Osteoblast (primary cell): Measurements from ENCODE around the gene ZBTB17. TPM values are rescaled to one million over a fixed set of nuclear protein-coding genes. Genes with fewer than 3 reads are reported as not detected.

Experiments
- DNase-seq: peaks from one replicate; pipeline ENCODE4 v3.0.0; 2011; ENCODE audit warnings: low spot score, mixed read lengths; ENCODE audit not compliant: insufficient read length; ENCODE audit errors: missing footprints
- H2AFZ ChIP-seq: 2 replicates; pipeline ENCODE4 v1.6.0; 2011; ENCODE audit warnings: mild to moderate bottlenecking, low read length
- H3K27ac ChIP-seq: 2 replicates; pipeline ENCODE4 v1.5.1; 2011; ENCODE audit warnings: mild to moderate bottlenecking, low read depth, low read length, moderate library complexity
- H3K27me3 ChIP-seq: 2 replicates; pipeline ENCODE4 v1.6.0; 2012; ENCODE audit warnings: mild to moderate bottlenecking, control low read depth, inconsistent platforms, low read length, moderate library complexity; ENCODE audit not compliant: insufficient read depth
- H3K36me3 ChIP-seq: 2 replicates; pipeline ENCODE4 v1.5.1; 2011; ENCODE audit warnings: mild to moderate bottlenecking, low read length, control low read depth, moderate library complexity; ENCODE audit not compliant: insufficient read depth
- H3K4me1 ChIP-seq: 2 replicates; pipeline ENCODE4 v1.5.1; 2011; ENCODE audit warnings: mild to moderate bottlenecking, low read length, control low read depth, moderate library complexity; ENCODE audit not compliant: insufficient read depth
- H3K4me2 ChIP-seq: 2 replicates; pipeline ENCODE4 v1.6.0; 2011; ENCODE audit warnings: mild to moderate bottlenecking, low read length; ENCODE audit not compliant: insufficient read depth
- H3K4me3 ChIP-seq: fragments of 200-600 bp; sonication (generic); 3 replicates; pipeline ENCODE4 v1.5.1; 2012; ENCODE audit warnings: mild to moderate bottlenecking, low read length, inconsistent platforms; ENCODE audit not compliant: insufficient read depth
- H3K79me2 ChIP-seq: 2 replicates; pipeline ENCODE4 v1.6.0; 2012; ENCODE audit warnings: mild to moderate bottlenecking, low read length, control low read depth, inconsistent platforms; ENCODE audit not compliant: insufficient read depth
- H3K9me3 ChIP-seq: 2 replicates; pipeline ENCODE4 v1.5.1; 2011; ENCODE audit warnings: low read depth, low read length, control low read depth
- H4K20me1 ChIP-seq: 2 replicates; pipeline ENCODE4 v1.6.0; 2012; ENCODE audit warnings: mild to moderate bottlenecking, low read length, control low read depth; ENCODE audit not compliant: insufficient read depth
- total RNA-seq: library from RNA; depleted of rRNA; stranded (reverse); fragments of >200 nt; gene quantifications from 2 replicates; pipeline ENCODE4 v1.2.3, GENCODE V29; 2012
- TF ChIP-seq, protein P1 (sequence below): IDR thresholded peaks from 2 replicates; pipeline ENCODE4 v1.5.1; 2011; ENCODE audit warnings: mild to moderate bottlenecking, low read depth, low read length, moderate library complexity; ENCODE audit errors: extremely low read depth

The ZBTB17 gene
- total RNA-seq, 1 donor: 29.7 TPM

- Histone ChIP-seq H3K79me2 (peaks cover 2% of the 10 kb centered on the region), H3K36me3 (peaks cover 77% of the 10 kb centered on the region), H3K27ac (peak overlapping the region; percentile 69), H3K27me3 (no peaks in the 10 kb centered on the region), H3K4me3 (no peak overlapping the region), H2AFZ (no peak overlapping the region), H3K4me2 (no peak overlapping the region), H4K20me1 (no peaks in the 10 kb centered on the region), H3K4me1 (peaks cover 12% of the 10 kb centered on the region), H3K9me3 (no peaks in the 10 kb centered on the region)
- TF ChIP-seq, protein P1, sequence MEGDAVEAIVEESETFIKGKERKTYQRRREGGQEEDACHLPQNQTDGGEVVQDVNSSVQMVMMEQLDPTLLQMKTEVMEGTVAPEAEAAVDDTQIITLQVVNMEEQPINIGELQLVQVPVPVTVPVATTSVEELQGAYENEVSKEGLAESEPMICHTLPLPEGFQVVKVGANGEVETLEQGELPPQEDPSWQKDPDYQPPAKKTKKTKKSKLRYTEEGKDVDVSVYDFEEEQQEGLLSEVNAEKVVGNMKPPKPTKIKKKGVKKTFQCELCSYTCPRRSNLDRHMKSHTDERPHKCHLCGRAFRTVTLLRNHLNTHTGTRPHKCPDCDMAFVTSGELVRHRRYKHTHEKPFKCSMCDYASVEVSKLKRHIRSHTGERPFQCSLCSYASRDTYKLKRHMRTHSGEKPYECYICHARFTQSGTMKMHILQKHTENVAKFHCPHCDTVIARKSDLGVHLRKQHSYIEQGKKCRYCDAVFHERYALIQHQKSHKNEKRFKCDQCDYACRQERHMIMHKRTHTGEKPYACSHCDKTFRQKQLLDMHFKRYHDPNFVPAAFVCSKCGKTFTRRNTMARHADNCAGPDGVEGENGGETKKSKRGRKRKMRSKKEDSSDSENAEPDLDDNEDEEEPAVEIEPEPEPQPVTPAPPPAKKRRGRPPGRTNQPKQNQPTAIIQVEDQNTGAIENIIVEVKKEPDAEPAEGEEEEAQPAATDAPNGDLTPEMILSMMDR: no peak
- DNase-seq: peak; percentile 78
Observed at GRCh38 chr1:15938628-15939161, 37.2 kb downstream of the ZBTB17 start.

DNA sequence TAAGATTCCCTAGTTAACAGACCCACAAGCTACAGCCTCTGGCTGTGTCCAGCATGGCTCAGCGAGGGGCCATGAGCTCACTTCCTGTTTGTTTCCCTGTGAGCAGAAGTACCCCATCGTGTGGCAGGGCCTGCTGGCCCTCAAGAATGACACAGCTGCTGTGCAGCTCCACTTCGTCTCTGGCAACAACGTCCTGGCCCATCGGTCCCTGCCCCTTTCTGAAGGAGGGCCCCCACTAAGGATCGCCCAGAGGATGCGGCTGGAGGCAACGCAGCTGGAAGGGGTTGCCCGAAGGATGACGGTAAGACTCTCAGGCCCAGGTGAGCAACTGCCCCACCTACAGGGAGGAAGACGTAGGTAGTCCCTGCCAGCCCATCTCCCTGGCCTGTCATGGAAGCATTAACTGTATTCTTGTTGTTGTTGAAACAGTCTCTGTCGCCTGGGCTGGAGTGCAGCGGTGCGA is 38.2 kb downstream of the ZBTB17 start:
- no peak overlapping the region for H3K4me3 ChIP-seq
- H3K4me1 ChIP-seq: peaks cover 12% of the 10 kb centered on the region
- H3K4me2 ChIP-seq: no peak overlapping the region
- peaks cover 2% of the 10 kb centered on the region for H3K79me2 ChIP-seq
- TF ChIP-seq, protein P1: peak; percentile 16
- H2AFZ ChIP-seq: no peak overlapping the region
- no peaks in the 10 kb centered on the region for H3K9me3 ChIP-seq
- peak overlapping the region; percentile 56 for H3K27ac ChIP-seq
- H4K20me1 ChIP-seq: no peaks in the 10 kb centered on the region
- peak; percentile 79 for DNase-seq
- H3K36me3 ChIP-seq: peaks cover 76% of the 10 kb centered on the region
- no peaks in the 10 kb centered on the region for H3K27me3 ChIP-seq

DNA sequence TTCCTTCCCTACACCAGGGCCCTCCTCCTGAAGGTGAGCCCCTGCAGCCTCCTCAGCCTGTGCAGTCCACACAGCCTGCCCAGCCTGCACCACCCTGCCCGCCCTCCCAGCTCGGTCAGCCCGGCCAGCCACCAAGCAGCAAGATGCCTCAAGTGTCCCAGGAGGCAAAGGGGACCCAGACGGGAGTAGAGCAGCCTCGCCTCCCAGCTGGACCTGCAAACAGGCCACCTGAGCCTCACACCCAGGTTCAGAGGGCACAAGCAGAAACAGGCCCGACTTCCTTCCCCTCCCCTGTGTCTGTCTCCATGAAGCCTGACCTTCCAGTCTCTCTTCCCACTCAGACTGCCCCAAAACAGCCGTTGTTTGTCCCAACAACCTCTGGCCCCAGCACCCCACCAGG is 38.8 kb downstream of the ZBTB17 start:
- Histone ChIP-seq H3K36me3 (peaks cover 76% of the 10 kb centered on the region), H4K20me1 (no peaks in the 10 kb centered on the region), H3K4me2 (no peak overlapping the region), H3K9me3 (no peaks in the 10 kb centered on the region), H2AFZ (no peak overlapping the region), H3K27ac (peak overlapping the region; percentile 56), H3K27me3 (no peaks in the 10 kb centered on the region), H3K4me1 (peaks cover 12% of the 10 kb centered on the region), H3K79me2 (peaks cover 2% of the 10 kb centered on the region), H3K4me3 (no peak overlapping the region)
- TF ChIP-seq, protein P1: no peak
- DNase-seq: peak; percentile 57

- H2AFZ ChIP-seq: no peak overlapping the region
- H3K4me2 ChIP-seq: no peak overlapping the region
- no peaks in the 10 kb centered on the region for H3K27me3 ChIP-seq
- peaks cover 12% of the 10 kb centered on the region for H3K4me1 ChIP-seq
- H3K4me3 ChIP-seq: no peak overlapping the region
- H3K79me2 ChIP-seq: peaks cover 2% of the 10 kb centered on the region
- DNase-seq: peak; percentile 39
- H4K20me1 ChIP-seq: no peaks in the 10 kb centered on the region
- TF ChIP-seq, protein P1: no peak
- H3K9me3 ChIP-seq: no peaks in the 10 kb centered on the region
- no peak overlapping the region for H3K27ac ChIP-seq
- peaks cover 76% of the 10 kb centered on the region for H3K36me3 ChIP-seq
Observed at GRCh38 chr1:15936025-15936424, 39.9 kb downstream of the ZBTB17 start.
